GM23248 (cell line): ENCODE measurements around the gene ANKRD22. TPM values are rescaled to one million over a fixed set of nuclear protein-coding genes. Genes with fewer than 3 reads are reported as not detected.

Source experiments
- DNase-seq: peaks from one replicate; pipeline ENCODE4 v3.0.0-alpha.2; 2015
- H2AFZ ChIP-seq: fragments of 200-600 bp; sonication (generic); 2 replicates; pipeline ENCODE4 v1.6.1; 2016; ENCODE audit warnings: antibody characterized with exemption
- H3F3A ChIP-seq: fragments of 200-600 bp; sonication (generic); 2 replicates; pipeline ENCODE4 v1.6.1; 2016; ENCODE audit warnings: mild to moderate bottlenecking, antibody characterized with exemption, mixed run types; ENCODE audit not compliant: insufficient read depth
- H3K27ac ChIP-seq: fragments of 200-600 bp; sonication (generic); 2 replicates; pipeline ENCODE4 v1.5.1; 2016; ENCODE audit warnings: mild to moderate bottlenecking
- H3K27me3 ChIP-seq: fragments of 200-600 bp; sonication (generic); replicated peaks from 2 replicates; pipeline ENCODE4 v1.6.1; 2016; ENCODE audit warnings: mild to moderate bottlenecking; ENCODE audit not compliant: insufficient read depth
- H3K36me3 ChIP-seq: fragments of 200-600 bp; sonication (generic); 2 replicates; pipeline ENCODE4 v1.6.1; 2016; ENCODE audit warnings: low read depth, mild to moderate bottlenecking
- H3K4me1 ChIP-seq: fragments of 200-600 bp; sonication (generic); 2 replicates; pipeline ENCODE4 v1.6.1; 2016; ENCODE audit warnings: mild to moderate bottlenecking; ENCODE audit not compliant: insufficient read depth
- H3K4me2 ChIP-seq: fragments of 200-600 bp; sonication (generic); one replicate; pipeline ENCODE4 v1.6.1; 2016; ENCODE audit warnings: mild to moderate bottlenecking; ENCODE audit not compliant: unreplicated experiment
- H3K4me3 ChIP-seq: fragments of 200-600 bp; sonication (generic); 2 replicates; pipeline ENCODE4 v1.5.1; 2016; ENCODE audit warnings: mild to moderate bottlenecking
- H3K79me2 ChIP-seq: fragments of 200-600 bp; sonication (generic); 2 replicates; pipeline ENCODE4 v1.6.1; 2016; ENCODE audit warnings: mild to moderate bottlenecking; ENCODE audit not compliant: insufficient read depth
- H3K9ac ChIP-seq: fragments of 200-600 bp; sonication (generic); 2 replicates; pipeline ENCODE4 v1.6.1; 2016; ENCODE audit warnings: mild to moderate bottlenecking
- H3K9me2 ChIP-seq: fragments of 200-600 bp; sonication (generic); 2 replicates; pipeline ENCODE4 v1.6.1; 2016; ENCODE audit warnings: mixed run types, mild to moderate bottlenecking, moderate library complexity; ENCODE audit not compliant: insufficient read depth
- H3K9me3 ChIP-seq: fragments of 200-600 bp; sonication (generic); one replicate; pipeline ENCODE4 v1.6.1; 2017; ENCODE audit warnings: low read depth
- H4K20me1 ChIP-seq: fragments of 200-600 bp; sonication (generic); 2 replicates; pipeline ENCODE4 v1.6.0; 2016; ENCODE audit not compliant: insufficient read depth
- EZH2 ChIP-seq: fragments of 200-600 bp; sonication (generic); IDR thresholded peaks from 2 replicates; pipeline ENCODE4 v1.6.1; 2018; ENCODE audit warnings: antibody characterized with exemption, mild to moderate bottlenecking; ENCODE audit not compliant: insufficient read depth, poor library complexity, severe bottlenecking
- EZH2phosphoT487 ChIP-seq: fragments of 200-600 bp; sonication (generic); IDR thresholded peaks from 2 replicates; pipeline ENCODE4 v1.6.1; 2018; ENCODE audit warnings: antibody characterized with exemption, moderate library complexity, mild to moderate bottlenecking, low read depth; ENCODE audit not compliant: insufficient read depth
- WGBS, 2 experiments: methylation state at CpG; one replicate each; pipeline ENCODE4 v1.1.6; 2015 to 2017; ENCODE audit warnings: low lambda C conversion rate in 2 of 2, low coverage in 1 of 2; ENCODE audit errors: missing lambda C conversion rate in 2 of 2; 5-methylcytosine and 5-hydroxymethylcytosine counted together
- in situ Hi-C: fragments of 300-500 bp; cut with MboI; formaldehyde crosslinking; loops from 2 replicates; pipeline ENCODE4 v1.15.0; 2020
- polyA plus RNA-seq: library from polyadenylated mRNA; unstranded; fragments of >200 nt; fragmentation: Nextera tagmentation; extraction: Ambion mirVana; gene quantifications from 2 replicates; pipeline ENCODE4 v1.2.1, GENCODE V29; 2016
- total RNA-seq: library from RNA; depleted of rRNA; stranded (reverse); fragments of >200 nt; shearing (Covaris generic); gene quantifications from 2 replicates; pipeline ENCODE4 v1.2.3, GENCODE V29; 2014

ANKRD22 gene
- total and polyA plus RNA-seq, 2 experiments from 2014 or later = 0.22 TPM; not detected in 1

- WGBS, 2 experiments = 1% methylated on average over 63 to 65 of the region's 84 CpGs
- H3K27me3 ChIP-seq = no peaks in the 10 kb centered on the region
- in situ Hi-C loops = no loop called here
- H3K4me1 ChIP-seq = peaks cover 36% of the 10 kb centered on the region
- peaks cover 37% of the 10 kb centered on the region for H3K79me2 ChIP-seq
- H3K4me3 ChIP-seq = peak overlapping the region; percentile 91
- H3K27ac ChIP-seq = peak overlapping the region; percentile 70
- peak overlapping the region; percentile 83 for H3K9ac ChIP-seq
- TF ChIP-seq EZH2phosphoT487 (no peak), EZH2 (no peak)
- peak overlapping the region; percentile 80 for H3K4me2 ChIP-seq
- H3K9me3 ChIP-seq = no peaks in the 10 kb centered on the region
- H2AFZ ChIP-seq = peak overlapping the region; percentile 88
- H3F3A ChIP-seq = peaks cover 35% of the 10 kb centered on the region
- H3K36me3 ChIP-seq = no peaks in the 10 kb centered on the region
- H4K20me1 ChIP-seq = no peaks in the 10 kb centered on the region
- peak; percentile 93 for DNase-seq
- no peaks in the 10 kb centered on the region for H3K9me2 ChIP-seq
These were observed 28.8 kb upstream of the ANKRD22 start for GRCh38 chr10:88880282-88881076.

GRCh38 chr10:88879534-88880281 is 28.1 kb upstream of the ANKRD22 start, which contains the start of gene STAMBPL1:
Gene STAMBPL1 (plus strand): TSS chr10:88880245. CDS start chr10:88901709, 21,464 bp downstream.
- peaks cover 29% of the 10 kb centered on the region for H3K79me2 ChIP-seq
- H3K36me3 ChIP-seq = no peaks in the 10 kb centered on the region
- 2 to 3% methylated on average over 21 to 26 of the region's 26 CpGs for WGBS, 2 experiments
- no peaks in the 10 kb centered on the region for H3K9me2 ChIP-seq
- no peaks in the 10 kb centered on the region for H4K20me1 ChIP-seq
- peaks cover 38% of the 10 kb centered on the region for H3K4me1 ChIP-seq
- H3K9ac ChIP-seq = peak within 1 kb of the TSS; percentile 83
- in situ Hi-C loops = no loop called here
- DNase-seq = peak; percentile 40
- H3K27me3 ChIP-seq = no peaks in the 10 kb centered on the region
- H3K4me3 ChIP-seq = peak within 1 kb of the TSS; percentile 91
- H3F3A ChIP-seq = peaks cover 36% of the 10 kb centered on the region
- H2AFZ ChIP-seq = peak within 1 kb of the TSS; percentile 88
- H3K9me3 ChIP-seq = no peaks in the 10 kb centered on the region
- peak within 1 kb of the TSS; percentile 70 for H3K27ac ChIP-seq
- TF ChIP-seq EZH2phosphoT487 (no peak), EZH2 (no peak)
- peak within 1 kb of the TSS; percentile 80 for H3K4me2 ChIP-seq

- Histone ChIP-seq H2AFZ (no peak overlapping the region), H3K9me2 (no peaks in the 10 kb centered on the region), H3K4me1 (peaks cover 30% of the 10 kb centered on the region), H3K27me3 (no peaks in the 10 kb centered on the region), H3F3A (peaks cover 32% of the 10 kb centered on the region), H3K9me3 (no peaks in the 10 kb centered on the region), H3K4me3 (no peak overlapping the region), H3K9ac (no peak overlapping the region), H3K27ac (no peak overlapping the region), H3K79me2 (peaks cover 10% of the 10 kb centered on the region), H3K4me2 (no peak overlapping the region), H4K20me1 (no peaks in the 10 kb centered on the region), H3K36me3 (no peaks in the 10 kb centered on the region)
- 98 to 99% methylated on average over 6 of the region's 6 CpGs for whole genome bisulfite sequencing, 2 experiments
- DNase-seq = no peak
- in situ Hi-C loops = no loop called here
- TF ChIP-seq EZH2phosphoT487 (no peak), EZH2 (no peak)
These were observed 25.7 kb upstream of the ANKRD22 start for GRCh38 chr10:88877298-88877697.

- no peak overlapping the region for H2AFZ ChIP-seq
These were observed 23.4 kb upstream of the ANKRD22 start for GRCh38 chr10:88875081-88875480.

More at GRCh38 chr10:88875081-88875480, 23.4 kb upstream of the ANKRD22 start:
- in situ Hi-C loops = no loop called here
- DNase-seq = no peak
- no peaks in the 10 kb centered on the region for H4K20me1 ChIP-seq
- H3K9me2 ChIP-seq = no peaks in the 10 kb centered on the region
- peaks cover 16% of the 10 kb centered on the region for H3F3A ChIP-seq
- no peak overlapping the region for H3K27ac ChIP-seq
- H3K9me3 ChIP-seq = no peaks in the 10 kb centered on the region
- H3K27me3 ChIP-seq = no peaks in the 10 kb centered on the region
- H3K4me3 ChIP-seq = no peak overlapping the region
- TF ChIP-seq EZH2 = no peak
- no peak for TF ChIP-seq EZH2phosphoT487
- H3K4me2 ChIP-seq = no peak overlapping the region
- H3K9ac ChIP-seq = no peak overlapping the region
- no peaks in the 10 kb centered on the region for H3K79me2 ChIP-seq
- no peaks in the 10 kb centered on the region for H3K36me3 ChIP-seq
- H3K4me1 ChIP-seq = peaks cover 20% of the 10 kb centered on the region
